ENCODE measurements around the gene BTBD9.

Gene BTBD9

GRCh38 chr6:38493931-38494547 lies 145.7 kb downstream of the BTBD9 start:
- Histone ChIP-seq H3K27me3 (ENCODE audit: insufficient read depth, insufficient read length) (no peaks in the 10 kb centered on the region), H3K9me3 (ENCODE audit: insufficient read depth, low read length) (no peaks in the 10 kb centered on the region), H3K4me1 (ENCODE audit: insufficient read depth, insufficient read length) (no peaks in the 10 kb centered on the region), H3K36me3 (ENCODE audit: insufficient read depth, insufficient read length, low read length) (no peaks in the 10 kb centered on the region), H3K4me3 (ENCODE audit: insufficient read length, low read depth) (no peak overlapping the region), H3K9ac (ENCODE audit: insufficient read length, low read depth) (no peak overlapping the region)
- DNase-seq (ENCODE audit: low read depth, low spot score): peak; percentile 67
- TF ChIP-seq YY1 (IDR thresholded peaks at IDR 0.05; ENCODE audit: insufficient read depth, insufficient read length): no peak
- no peak for TF ChIP-seq SUZ12 (IDR thresholded peaks at IDR 0.05; ENCODE audit: extremely low read depth, insufficient read depth, insufficient read length)
- no peak for TF ChIP-seq ZNF274 (IDR thresholded peaks at IDR 0.05; ENCODE audit: low read depth, low read length)

- Histone ChIP-seq H3K4me1 (ENCODE audit: insufficient read depth, insufficient read length) (no peaks in the 10 kb centered on the region), H3K36me3 (ENCODE audit: insufficient read depth, insufficient read length, low read length) (no peaks in the 10 kb centered on the region), H3K9me3 (ENCODE audit: insufficient read depth, low read length) (no peaks in the 10 kb centered on the region), H3K9ac (ENCODE audit: insufficient read length, low read depth) (no peak overlapping the region), H3K27me3 (ENCODE audit: insufficient read depth, insufficient read length) (no peaks in the 10 kb centered on the region), H3K4me3 (ENCODE audit: insufficient read length, low read depth) (no peak overlapping the region)
- no peak for TF ChIP-seq ZNF274 (IDR thresholded peaks at IDR 0.05; ENCODE audit: low read depth, low read length)
- no peak for TF ChIP-seq YY1 (IDR thresholded peaks at IDR 0.05; ENCODE audit: insufficient read depth, insufficient read length)
- TF ChIP-seq SUZ12 (IDR thresholded peaks at IDR 0.05; ENCODE audit: extremely low read depth, insufficient read depth, insufficient read length): no peak
- DNase-seq (ENCODE audit: low read depth, low spot score): no peak
Observed at GRCh38 chr6:38492031-38492430, 147.7 kb downstream of the BTBD9 start.

- Histone ChIP-seq H3K27me3 (ENCODE audit: insufficient read depth, insufficient read length) (no peaks in the 10 kb centered on the region), H3K9me3 (ENCODE audit: insufficient read depth, low read length) (no peaks in the 10 kb centered on the region), H3K4me3 (ENCODE audit: insufficient read length, low read depth) (no peak overlapping the region), H3K36me3 (ENCODE audit: insufficient read depth, insufficient read length, low read length) (no peaks in the 10 kb centered on the region), H3K4me1 (ENCODE audit: insufficient read depth, insufficient read length) (no peaks in the 10 kb centered on the region), H3K9ac (ENCODE audit: insufficient read length, low read depth) (no peak overlapping the region)
- DNase-seq (ENCODE audit: low read depth, low spot score): no peak
- TF ChIP-seq ZNF274 (IDR thresholded peaks at IDR 0.05; ENCODE audit: low read depth, low read length): no peak
- no peak for TF ChIP-seq YY1 (IDR thresholded peaks at IDR 0.05; ENCODE audit: insufficient read depth, insufficient read length)
- no peak for TF ChIP-seq SUZ12 (IDR thresholded peaks at IDR 0.05; ENCODE audit: extremely low read depth, insufficient read depth, insufficient read length)
Observed at GRCh38 chr6:38489951-38490350, 149.8 kb downstream of the BTBD9 start.

GRCh38 chr6:38487423-38487822 lies 152.3 kb downstream of the BTBD9 start:
- no peak overlapping the region for H3K9ac ChIP-seq (ENCODE audit: insufficient read length, low read depth)
- DNase-seq (ENCODE audit: low read depth, low spot score): no peak

GRCh38 chr6:38485488-38485887 lies 154.2 kb downstream of the BTBD9 start:
- DNase-seq (ENCODE audit: low read depth, low spot score): no peak
- Histone ChIP-seq H3K4me1 (ENCODE audit: insufficient read depth, insufficient read length) (no peaks in the 10 kb centered on the region), H3K36me3 (ENCODE audit: insufficient read depth, insufficient read length, low read length) (no peaks in the 10 kb centered on the region), H3K27me3 (ENCODE audit: insufficient read depth, insufficient read length) (no peaks in the 10 kb centered on the region), H3K9me3 (ENCODE audit: insufficient read depth, low read length) (no peaks in the 10 kb centered on the region), H3K4me3 (ENCODE audit: insufficient read length, low read depth) (no peak overlapping the region), H3K9ac (ENCODE audit: insufficient read length, low read depth) (no peak overlapping the region)
- TF ChIP-seq ZNF274 (IDR thresholded peaks at IDR 0.05; ENCODE audit: low read depth, low read length) (no peak), SUZ12 (IDR thresholded peaks at IDR 0.05; ENCODE audit: extremely low read depth, insufficient read depth, insufficient read length) (no peak), YY1 (IDR thresholded peaks at IDR 0.05; ENCODE audit: insufficient read depth, insufficient read length) (no peak)

More at GRCh38 chr6:38487423-38487822, 152.3 kb downstream of the BTBD9 start:
- no peaks in the 10 kb centered on the region for H3K4me1 ChIP-seq (ENCODE audit: insufficient read depth, insufficient read length)
- H3K36me3 ChIP-seq (ENCODE audit: insufficient read depth, insufficient read length, low read length): no peaks in the 10 kb centered on the region
- no peaks in the 10 kb centered on the region for H3K9me3 ChIP-seq (ENCODE audit: insufficient read depth, low read length)
- no peaks in the 10 kb centered on the region for H3K27me3 ChIP-seq (ENCODE audit: insufficient read depth, insufficient read length)
- no peak overlapping the region for H3K4me3 ChIP-seq (ENCODE audit: insufficient read length, low read depth)
- no peak for TF ChIP-seq YY1 (IDR thresholded peaks at IDR 0.05; ENCODE audit: insufficient read depth, insufficient read length)
- TF ChIP-seq SUZ12 (IDR thresholded peaks at IDR 0.05; ENCODE audit: extremely low read depth, insufficient read depth, insufficient read length): no peak
- TF ChIP-seq ZNF274 (IDR thresholded peaks at IDR 0.05; ENCODE audit: low read depth, low read length): no peak

- Histone ChIP-seq H3K9me3 (ENCODE audit: insufficient read depth, low read length) (no peaks in the 10 kb centered on the region), H3K36me3 (ENCODE audit: insufficient read depth, insufficient read length, low read length) (no peaks in the 10 kb centered on the region), H3K9ac (ENCODE audit: insufficient read length, low read depth) (no peak overlapping the region), H3K4me1 (ENCODE audit: insufficient read depth, insufficient read length) (no peaks in the 10 kb centered on the region), H3K27me3 (ENCODE audit: insufficient read depth, insufficient read length) (no peaks in the 10 kb centered on the region), H3K4me3 (ENCODE audit: insufficient read length, low read depth) (no peak overlapping the region)
- TF ChIP-seq YY1 (IDR thresholded peaks at IDR 0.05; ENCODE audit: insufficient read depth, insufficient read length) (no peak), SUZ12 (IDR thresholded peaks at IDR 0.05; ENCODE audit: extremely low read depth, insufficient read depth, insufficient read length) (no peak), ZNF274 (IDR thresholded peaks at IDR 0.05; ENCODE audit: low read depth, low read length) (no peak)
- DNase-seq (ENCODE audit: low read depth, low spot score): no peak
Observed at GRCh38 chr6:38484656-38485055, 155.1 kb downstream of the BTBD9 start.

GRCh38 chr6:38483526-38483925 lies 156.2 kb downstream of the BTBD9 start:
- Histone ChIP-seq H3K9me3 (ENCODE audit: insufficient read depth, low read length) (no peaks in the 10 kb centered on the region), H3K36me3 (ENCODE audit: insufficient read depth, insufficient read length, low read length) (no peaks in the 10 kb centered on the region), H3K4me3 (ENCODE audit: insufficient read length, low read depth) (no peak overlapping the region), H3K9ac (ENCODE audit: insufficient read length, low read depth) (no peak overlapping the region), H3K27me3 (ENCODE audit: insufficient read depth, insufficient read length) (no peaks in the 10 kb centered on the region), H3K4me1 (ENCODE audit: insufficient read depth, insufficient read length) (no peaks in the 10 kb centered on the region)
- DNase-seq (ENCODE audit: low read depth, low spot score): no peak
- TF ChIP-seq YY1 (IDR thresholded peaks at IDR 0.05; ENCODE audit: insufficient read depth, insufficient read length) (no peak), SUZ12 (IDR thresholded peaks at IDR 0.05; ENCODE audit: extremely low read depth, insufficient read depth, insufficient read length) (no peak), ZNF274 (IDR thresholded peaks at IDR 0.05; ENCODE audit: low read depth, low read length) (no peak)

Measured in NT2/D1 (cell line).